Spleen (tissue), 11 donors: ENCODE data around the gene ARPP19. TPM values are rescaled to one million over a fixed set of nuclear protein-coding genes. Genes with fewer than 3 reads are reported as not detected.
"Not testable (repeated sequence)": the region's sequence is repeated elsewhere in the genome, so short reads cannot be mapped to it uniquely, and the experiment has no call there.

ENCODE experiments used
- DNase-seq: peaks from one replicate; pipeline ENCODE4 v3.0.0-alpha.2; 2020
- H3K27ac ChIP-seq, 8 donors: fragments of 200-600 bp; sonication (generic) in 7 of 8; 1 replicate in 4 of 8; 2 replicates in 4 of 8; pipeline versions ENCODE4 v1.5.0 to v1.8.0; 2016 to 2021; ENCODE audit warnings: inconsistent platforms in 4 of 8, mild to moderate bottlenecking in 4 of 8, moderate library complexity in 1 of 8
- H3K27me3 ChIP-seq, 7 donors: fragments of 200-600 bp; sonication (generic) in 6 of 7; replicated peaks in 1 of 7; 1 replicate in 4 of 7; 2 replicates in 3 of 7; pipeline versions ENCODE4 v1.5.0 to v1.8.0; 2016 to 2021; ENCODE audit warnings: inconsistent platforms in 3 of 7, mild to moderate bottlenecking in 1 of 7
- H3K36me3 ChIP-seq, 6 donors: fragments of 200-600 bp; sonication (generic) in 5 of 6; 1 replicate in 4 of 6; 2 replicates in 2 of 6; pipeline versions ENCODE4 v1.5.0 to v1.8.0; 2016 to 2021; ENCODE audit warnings: inconsistent platforms in 2 of 6
- H3K4me1 ChIP-seq, 6 donors: fragments of 200-600 bp; sonication (generic) in 5 of 6; 1 replicate in 3 of 6; 2 replicates in 3 of 6; pipeline versions ENCODE4 v1.5.0 to v1.8.0; 2016 to 2021; ENCODE audit warnings: inconsistent platforms in 3 of 6
- H3K4me3 ChIP-seq, 8 donors: fragments of 200-600 bp; sonication (generic) in 7 of 8; 1 replicate in 4 of 8; 2 replicates in 4 of 8; pipeline versions ENCODE4 v1.5.0 to v1.8.0; 2016 to 2021; ENCODE audit warnings: inconsistent platforms in 4 of 8, mild to moderate bottlenecking in 4 of 8, moderate library complexity in 2 of 8
- H3K9me3 ChIP-seq, 8 donors: fragments of 200-600 bp; sonication (generic) in 7 of 8; 1 replicate in 4 of 8; 2 replicates in 4 of 8; pipeline versions ENCODE4 v1.5.0 to v1.8.0; 2016 to 2021; ENCODE audit warnings: inconsistent platforms in 4 of 8
- POLR2A ChIP-seq, 3 donors: fragments of 450-650 bp; IDR thresholded peaks; one replicate each; pipeline ENCODE4 v1.5.1; 2017; ENCODE audit warnings: antibody characterized with exemption in 3 of 3, mild to moderate bottlenecking in 1 of 3
- POLR2AphosphoS5 ChIP-seq, 3 donors: sonication (generic); formaldehyde crosslinking; IDR thresholded peaks; one replicate each; pipeline ENCODE4 v1.5.1; 2017; ENCODE audit warnings: antibody characterized with exemption in 3 of 3
- WGBS, 5 donors: extraction: QIAGEN DNeasy Blood & Tissue Kit in 3 of 5; methylation state at CpG; one replicate each; pipeline versions ENCODE4 v1.1.5 to v1.1.7; 2013 to 2018; 5-methylcytosine and 5-hydroxymethylcytosine counted together
- intact Hi-C: fragments of 100-400 bp; cut with DNase I; formaldehyde crosslinking; loops from one replicate; pipeline ENCODE4 v1.15.0; 2023; ENCODE audit warnings: low total_unique reads
- polyA plus RNA-seq, 3 donors: library from polyadenylated mRNA; stranded (reverse); fragments of 200-250 nt; gene quantifications; one replicate each; pipeline ENCODE4 v1.2.1, GENCODE V29; 2013
- total RNA-seq, 7 donors: library from RNA; depleted of rRNA in 3 of 7; stranded (reverse); fragments of >200 nt in 3 of 7; fragmentation: NEBNext Ultra II Directional in 4 of 7; extraction: Animal tissue kit (Norgen Biotek cat#: 25700) in 4 of 7; gene quantifications; one replicate each; pipeline versions ENCODE4 v1.1.0 to v1.2.1, GENCODE V29; 2016 to 2021
- TF ChIP-seq, protein P1 (sequence below), 11 experiments: fragments of 200-600 bp in 7 of 11; fragments of 450-650 bp in 4 of 11; sonication (generic) in 4 of 11; IDR thresholded peaks in 8 of 11; conservative IDR thresholded peaks in 3 of 11; 1 replicate in 7 of 11; 2 replicates in 4 of 11; pipeline versions ENCODE4 v1.4.0 to v1.8.0; 2016 to 2021; ENCODE audit warnings: antibody characterized with exemption in 11 of 11, inconsistent platforms in 4 of 11, mild to moderate bottlenecking in 1 of 11
- donor health status: healthy with polysubstance abuse.
- donor health status: DM: no; HTN: no; CAD: no; lungs with moderate emphysema.
- donor health status: DM: no; HTN: no; CAD: no.
- donor health status: Bipolar disorder and iron deficiency.
- donor health status: healthy.
- donor health status: DM: no; HTN: no; CAD: no.
- donor health status: DM: yes; HTN: yes; CAD: no.

The ARPP19 gene
- total and polyA plus RNA-seq, 10 donors, result 18.3 to 132 (median 101) TPM

GRCh38 chr15:52609593-52609992 lies 40.8 kb upstream of the ARPP19 start:
- Histone ChIP-seq H3K9me3 (no peaks in the 10 kb centered on the region), H3K4me3 (no peak overlapping the region), H3K27ac (no peak overlapping the region), H3K4me1 (no peaks in the 10 kb centered on the region), H3K36me3 (peaks cover 0 to 100% (median 68%) of the 10 kb centered on the region in 6 donors), H3K27me3 (no peaks in the 10 kb centered on the region)
- DNase-seq, result no peak
- TF ChIP-seq, protein P1, sequence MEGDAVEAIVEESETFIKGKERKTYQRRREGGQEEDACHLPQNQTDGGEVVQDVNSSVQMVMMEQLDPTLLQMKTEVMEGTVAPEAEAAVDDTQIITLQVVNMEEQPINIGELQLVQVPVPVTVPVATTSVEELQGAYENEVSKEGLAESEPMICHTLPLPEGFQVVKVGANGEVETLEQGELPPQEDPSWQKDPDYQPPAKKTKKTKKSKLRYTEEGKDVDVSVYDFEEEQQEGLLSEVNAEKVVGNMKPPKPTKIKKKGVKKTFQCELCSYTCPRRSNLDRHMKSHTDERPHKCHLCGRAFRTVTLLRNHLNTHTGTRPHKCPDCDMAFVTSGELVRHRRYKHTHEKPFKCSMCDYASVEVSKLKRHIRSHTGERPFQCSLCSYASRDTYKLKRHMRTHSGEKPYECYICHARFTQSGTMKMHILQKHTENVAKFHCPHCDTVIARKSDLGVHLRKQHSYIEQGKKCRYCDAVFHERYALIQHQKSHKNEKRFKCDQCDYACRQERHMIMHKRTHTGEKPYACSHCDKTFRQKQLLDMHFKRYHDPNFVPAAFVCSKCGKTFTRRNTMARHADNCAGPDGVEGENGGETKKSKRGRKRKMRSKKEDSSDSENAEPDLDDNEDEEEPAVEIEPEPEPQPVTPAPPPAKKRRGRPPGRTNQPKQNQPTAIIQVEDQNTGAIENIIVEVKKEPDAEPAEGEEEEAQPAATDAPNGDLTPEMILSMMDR (IDR thresholded peaks at IDR 0.05 in 8 of 11, conservative IDR thresholded peaks at IDR 0.05 in 3 of 11), result no peak
- TF ChIP-seq POLR2A (IDR thresholded peaks at IDR 0.05) (no peak), POLR2AphosphoS5 (IDR thresholded peaks at IDR 0.05) (no peak)
- WGBS, 5 donors, result 94 to 96% (median 96%) methylated on average over 5 of the region's 5 CpGs
- intact Hi-C loops, result no loop called here

GRCh38 chr15:52584414-52584813 lies 15.6 kb upstream of the ARPP19 start:
- Histone ChIP-seq H3K27me3 (no peaks in the 10 kb centered on the region), H3K36me3 (peaks cover 0 to 93% (median 56%) of the 10 kb centered on the region in 6 donors), H3K27ac (no peak overlapping the region), H3K4me3 (no peak overlapping the region), H3K9me3 (no peaks in the 10 kb centered on the region), H3K4me1 (no peaks in the 10 kb centered on the region)
- intact Hi-C loops, result no loop called here
- TF ChIP-seq POLR2A (IDR thresholded peaks at IDR 0.05), result no peak
- no peak for TF ChIP-seq POLR2AphosphoS5 (IDR thresholded peaks at IDR 0.05)
- TF ChIP-seq, protein P1 (IDR thresholded peaks at IDR 0.05 in 8 of 11, conservative IDR thresholded peaks at IDR 0.05 in 3 of 11), result no peak
- WGBS, 5 donors, result 97 to 99% (median 98%) methylated on average over 7 of the region's 7 CpGs
- DNase-seq, result no peak

DNA sequence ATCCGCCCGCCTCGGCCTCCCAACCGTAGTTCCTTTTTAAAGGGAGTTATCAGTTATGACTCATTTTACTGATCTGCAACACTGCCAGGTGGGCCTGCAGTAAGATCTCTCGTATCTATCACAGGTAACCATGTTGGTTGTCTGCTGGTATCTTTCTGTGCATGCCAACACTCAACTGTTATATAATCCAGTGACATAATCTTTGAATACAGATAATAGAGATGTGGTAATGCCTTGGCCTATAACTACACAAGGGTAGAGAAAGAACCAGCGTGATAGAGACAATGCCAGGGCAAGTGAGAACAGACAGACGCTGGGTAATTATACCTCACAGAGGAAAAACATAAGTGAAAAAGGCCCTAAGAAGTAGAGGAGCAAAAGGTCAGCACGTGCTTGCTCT lies 11.0 kb upstream of the ARPP19 start:
- H3K27ac ChIP-seq, result no peak overlapping the region
- no peak for DNase-seq
- intact Hi-C loops, result no loop called here
- no peak for TF ChIP-seq POLR2A (IDR thresholded peaks at IDR 0.05)
- no peak for TF ChIP-seq POLR2AphosphoS5 (IDR thresholded peaks at IDR 0.05)
- TF ChIP-seq, protein P1 (IDR thresholded peaks at IDR 0.05 in 8 of 11, conservative IDR thresholded peaks at IDR 0.05 in 3 of 11), result no peak
- no peaks in the 10 kb centered on the region for H3K27me3 ChIP-seq
- H3K9me3 ChIP-seq, result no peaks in the 10 kb centered on the region
- 88 to 92% (median 89%) methylated on average over 8 of the region's 8 CpGs for WGBS, 5 donors
- H3K36me3 ChIP-seq, result peaks cover 0 to 62% (median 36%) of the 10 kb centered on the region in 6 donors
- H3K4me3 ChIP-seq, result no peak overlapping the region
- H3K4me1 ChIP-seq, result no peaks in the 10 kb centered on the region

DNA sequence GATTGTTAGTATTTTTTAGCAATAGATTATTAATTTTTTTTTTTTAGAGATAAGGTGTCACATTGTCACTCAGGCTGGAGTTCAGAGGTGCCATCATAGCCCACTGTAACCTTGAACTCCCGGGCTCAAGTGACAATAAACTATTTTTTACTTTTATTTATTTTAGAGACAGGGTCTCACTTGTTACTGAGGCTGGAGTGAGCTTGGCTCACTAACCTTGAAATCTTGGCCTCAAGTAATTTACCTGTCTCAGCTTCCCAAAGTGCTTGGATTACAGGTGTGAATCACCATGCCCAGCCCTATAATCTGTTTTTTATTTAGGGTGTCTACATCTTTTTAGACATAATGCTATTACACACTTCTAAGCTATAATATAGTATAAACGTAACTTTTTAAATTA lies 7.9 kb upstream of the ARPP19 start:
- TF ChIP-seq POLR2A (IDR thresholded peaks at IDR 0.05) (no peak), POLR2AphosphoS5 (IDR thresholded peaks at IDR 0.05) (no peak)
- TF ChIP-seq, protein P1 (IDR thresholded peaks at IDR 0.05 in 8 of 11, conservative IDR thresholded peaks at IDR 0.05 in 3 of 11), result no peak
- Histone ChIP-seq H3K27me3 (no peaks in the 10 kb centered on the region), H3K27ac (no peak overlapping the region), H3K9me3 (no peaks in the 10 kb centered on the region), H3K4me1 (no peaks in the 10 kb centered on the region), H3K4me3 (no peak overlapping the region), H3K36me3 (peaks cover 0 to 32% (median 10%) of the 10 kb centered on the region in 6 donors)
- intact Hi-C loops, result no loop called here
- WGBS, 5 donors, result 92 to 96% (median 93%) methylated on average over 2 of the region's 2 CpGs
- no peak for DNase-seq

- H3K4me1 ChIP-seq, H3K9me3 ChIP-seq, intact Hi-C loops, H3K27me3 ChIP-seq, DNase-seq, H3K4me3 ChIP-seq, H3K27ac ChIP-seq: not testable (repeated sequence)
- WGBS, 5 donors, result 83 to 93% (median 89%) methylated on average over 7 of the region's 7 CpGs
- H3K36me3 ChIP-seq, result peaks cover 0 to 21% (median 3%) of the 10 kb centered on the region in 6 donors
These were observed 6.7 kb upstream of the ARPP19 start for GRCh38 chr15:52575573-52575972.
